Fibroblast of mammary gland (primary cell): ENCODE data around the gene PRPF40A.

ENCODE experiments used
- DNase-seq: peaks from one replicate; pipeline ENCODE4 v3.0.0-alpha.2; 2010; ENCODE audit warnings: low read depth
- H3K4me3 ChIP-seq: 2 replicates; pipeline ENCODE4 v1.5.1; 2011; ENCODE audit warnings: low read depth, mild to moderate bottlenecking, low read length, moderate library complexity; ENCODE audit not compliant: control insufficient read depth
- TF ChIP-seq, protein P1 (sequence below): conservative IDR thresholded peaks from 2 replicates; pipeline ENCODE4 v1.5.1; 2011; ENCODE audit warnings: low read depth, low read length, inconsistent platforms; ENCODE audit not compliant: control insufficient read depth, insufficient read depth

PRPF40A gene

GRCh38 chr2:152678808-152679207 lies 38.5 kb downstream of the PRPF40A start:
- no peak for DNase-seq
- TF ChIP-seq, protein P1, sequence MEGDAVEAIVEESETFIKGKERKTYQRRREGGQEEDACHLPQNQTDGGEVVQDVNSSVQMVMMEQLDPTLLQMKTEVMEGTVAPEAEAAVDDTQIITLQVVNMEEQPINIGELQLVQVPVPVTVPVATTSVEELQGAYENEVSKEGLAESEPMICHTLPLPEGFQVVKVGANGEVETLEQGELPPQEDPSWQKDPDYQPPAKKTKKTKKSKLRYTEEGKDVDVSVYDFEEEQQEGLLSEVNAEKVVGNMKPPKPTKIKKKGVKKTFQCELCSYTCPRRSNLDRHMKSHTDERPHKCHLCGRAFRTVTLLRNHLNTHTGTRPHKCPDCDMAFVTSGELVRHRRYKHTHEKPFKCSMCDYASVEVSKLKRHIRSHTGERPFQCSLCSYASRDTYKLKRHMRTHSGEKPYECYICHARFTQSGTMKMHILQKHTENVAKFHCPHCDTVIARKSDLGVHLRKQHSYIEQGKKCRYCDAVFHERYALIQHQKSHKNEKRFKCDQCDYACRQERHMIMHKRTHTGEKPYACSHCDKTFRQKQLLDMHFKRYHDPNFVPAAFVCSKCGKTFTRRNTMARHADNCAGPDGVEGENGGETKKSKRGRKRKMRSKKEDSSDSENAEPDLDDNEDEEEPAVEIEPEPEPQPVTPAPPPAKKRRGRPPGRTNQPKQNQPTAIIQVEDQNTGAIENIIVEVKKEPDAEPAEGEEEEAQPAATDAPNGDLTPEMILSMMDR, result no peak
- H3K4me3 ChIP-seq, result no peak overlapping the region

DNA sequence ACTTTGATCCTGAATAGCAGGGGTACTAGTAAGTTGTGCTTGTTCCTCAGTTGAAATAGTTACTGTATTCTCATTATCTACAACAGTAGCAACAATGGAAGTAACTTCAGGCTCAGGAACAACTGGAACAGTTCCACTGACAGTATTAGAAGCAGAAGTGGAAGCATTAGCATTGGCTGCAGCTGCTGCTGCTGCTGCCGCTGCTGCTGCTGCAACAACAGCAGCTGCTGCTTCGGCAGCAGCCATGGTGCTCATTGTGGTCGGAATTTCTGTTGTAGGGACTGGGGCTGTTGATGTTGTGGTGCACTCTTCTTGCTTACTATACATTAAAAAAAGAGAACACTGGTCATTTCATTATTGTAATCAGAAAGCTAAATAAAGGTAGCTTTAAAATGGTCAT lies 40.8 kb downstream of the PRPF40A start:
- DNase-seq, result no peak
- H3K4me3 ChIP-seq, result no peak overlapping the region
- TF ChIP-seq, protein P1, result no peak

- H3K4me3 ChIP-seq, result no peak overlapping the region
- TF ChIP-seq, protein P1, result no peak
- no peak for DNase-seq
These were observed 42.9 kb downstream of the PRPF40A start for GRCh38 chr2:152674334-152674733.

DNA sequence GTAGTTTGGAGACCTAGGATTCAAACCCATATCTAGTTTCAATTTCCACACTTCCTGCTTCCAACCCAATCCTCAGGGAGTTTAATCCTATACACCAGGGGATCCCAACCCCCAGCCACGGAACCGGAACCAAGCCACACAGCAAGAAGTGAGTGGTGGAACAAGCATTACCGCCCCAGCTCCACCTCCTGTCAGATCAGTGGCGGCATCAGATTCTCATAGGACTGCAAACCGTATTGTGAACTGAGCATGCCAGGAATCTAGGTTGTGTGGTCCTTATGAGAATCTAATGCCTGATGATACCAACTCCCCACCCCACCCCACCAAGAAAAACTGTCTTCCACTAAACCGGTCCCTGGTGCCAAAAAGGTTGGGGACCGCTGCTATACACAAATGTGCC lies 52.5 kb downstream of the PRPF40A start:
- no peak overlapping the region for H3K4me3 ChIP-seq
- DNase-seq, result no peak
- TF ChIP-seq, protein P1, result no peak

GRCh38 chr2:152661076-152661475 lies 56.2 kb downstream of the PRPF40A start:
- no peak overlapping the region for H3K4me3 ChIP-seq
- TF ChIP-seq, protein P1, result no peak
- DNase-seq, result no peak

DNA sequence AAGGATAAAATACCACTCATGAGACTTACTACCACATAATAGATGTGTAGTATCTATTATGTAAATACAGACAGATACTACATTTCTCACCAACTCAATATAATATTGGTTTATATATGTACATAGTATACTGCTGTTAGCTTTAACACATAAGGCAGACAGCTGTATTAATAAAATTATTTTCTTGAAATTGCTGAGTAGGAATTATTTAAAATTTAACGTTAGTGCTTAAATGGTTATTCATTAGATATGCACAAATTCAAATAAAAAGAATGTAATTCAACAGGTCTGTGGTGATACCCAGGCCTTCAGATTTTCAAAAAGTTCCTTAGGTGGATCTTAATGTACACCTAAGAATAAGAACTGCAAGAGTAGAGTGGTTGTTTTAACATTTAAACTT lies 59.0 kb downstream of the PRPF40A start:
- TF ChIP-seq, protein P1, result no peak
- DNase-seq, result no peak
- H3K4me3 ChIP-seq, result no peak overlapping the region

- H3K4me3 ChIP-seq, result no peak overlapping the region
- DNase-seq, result no peak
- TF ChIP-seq, protein P1, result no peak
These were observed 60.2 kb downstream of the PRPF40A start for GRCh38 chr2:152657043-152657442.
